Hepatocyte (in vitro differentiated cells): ENCODE measurements around the gene MBP.

Experiments used
- EZH2 ChIP-seq: fragments of 200-600 bp; sonication (generic); IDR thresholded peaks from 2 replicates; pipeline ENCODE4 v1.6.1; 2016; ENCODE audit warnings: antibody characterized with exemption, mild to moderate bottlenecking, borderline replicate concordance
- TF ChIP-seq, protein P1 (sequence below): fragments of 200-600 bp; sonication (generic); IDR thresholded peaks from 2 replicates; pipeline ENCODE4 v1.5.1; 2016; ENCODE audit warnings: antibody characterized with exemption, mild to moderate bottlenecking; ENCODE audit not compliant: poor library complexity

DNA sequence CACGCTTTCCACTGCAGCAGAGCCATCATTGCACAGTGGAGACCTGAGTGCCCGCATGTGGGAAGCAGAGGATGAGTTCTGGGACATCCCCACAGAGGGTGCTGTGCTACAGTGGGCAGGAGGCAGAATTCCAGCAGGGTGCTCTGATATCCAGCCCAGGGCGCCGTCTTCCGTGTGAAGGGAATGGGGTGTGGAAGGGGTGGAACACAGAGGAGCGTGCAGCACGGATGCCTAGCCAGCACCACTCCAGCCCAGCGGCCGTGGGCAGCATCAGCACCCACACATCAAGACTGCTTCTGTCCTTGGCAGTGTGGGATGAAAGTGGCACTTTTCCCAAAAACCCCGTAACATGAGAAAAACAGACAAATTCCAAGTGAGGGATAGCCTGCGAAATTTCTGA lies 175.9 kb downstream of the MBP start:
- TF ChIP-seq, protein P1, sequence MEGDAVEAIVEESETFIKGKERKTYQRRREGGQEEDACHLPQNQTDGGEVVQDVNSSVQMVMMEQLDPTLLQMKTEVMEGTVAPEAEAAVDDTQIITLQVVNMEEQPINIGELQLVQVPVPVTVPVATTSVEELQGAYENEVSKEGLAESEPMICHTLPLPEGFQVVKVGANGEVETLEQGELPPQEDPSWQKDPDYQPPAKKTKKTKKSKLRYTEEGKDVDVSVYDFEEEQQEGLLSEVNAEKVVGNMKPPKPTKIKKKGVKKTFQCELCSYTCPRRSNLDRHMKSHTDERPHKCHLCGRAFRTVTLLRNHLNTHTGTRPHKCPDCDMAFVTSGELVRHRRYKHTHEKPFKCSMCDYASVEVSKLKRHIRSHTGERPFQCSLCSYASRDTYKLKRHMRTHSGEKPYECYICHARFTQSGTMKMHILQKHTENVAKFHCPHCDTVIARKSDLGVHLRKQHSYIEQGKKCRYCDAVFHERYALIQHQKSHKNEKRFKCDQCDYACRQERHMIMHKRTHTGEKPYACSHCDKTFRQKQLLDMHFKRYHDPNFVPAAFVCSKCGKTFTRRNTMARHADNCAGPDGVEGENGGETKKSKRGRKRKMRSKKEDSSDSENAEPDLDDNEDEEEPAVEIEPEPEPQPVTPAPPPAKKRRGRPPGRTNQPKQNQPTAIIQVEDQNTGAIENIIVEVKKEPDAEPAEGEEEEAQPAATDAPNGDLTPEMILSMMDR: no peak
- TF ChIP-seq EZH2: no peak
